GM12878 (cell line): Measurements from ENCODE around the gene MRPS12. TPM values are rescaled to one million over a fixed set of nuclear protein-coding genes. Genes with fewer than 3 reads are reported as not detected.

Experiments
- BCL11A ChIP-seq: IDR thresholded peaks from 2 replicates; pipeline ENCODE4 v1.6.1; 2011; ENCODE audit warnings: low read depth, low read length
- BHLHE40 ChIP-seq, 2 experiments: fragments of 450-650 bp in 1 of 2; IDR thresholded peaks; 2 replicates each; pipeline ENCODE4 v1.6.1; 2011 to 2017; ENCODE audit warnings: low read depth in 2 of 2, borderline replicate concordance in 1 of 2, improper control_type of control experiment in 1 of 2, low read length in 1 of 2, mild to moderate bottlenecking in 1 of 2
- BMI1 ChIP-seq: fragments of 450-650 bp; IDR thresholded peaks from 2 replicates; pipeline ENCODE4 v1.6.1; 2016; ENCODE audit warnings: mild to moderate bottlenecking, moderate library complexity, borderline replicate concordance
- DPF2 ChIP-seq: fragments of 450-650 bp; IDR thresholded peaks from 2 replicates; pipeline ENCODE4 v1.6.1; 2017; ENCODE audit warnings: mild to moderate bottlenecking
- IRF4 ChIP-seq: IDR thresholded peaks from 2 replicates; pipeline ENCODE4 v1.6.1; 2011; ENCODE audit warnings: low read depth, low read length
- MEF2A ChIP-seq: IDR thresholded peaks from 2 replicates; pipeline ENCODE4 v1.6.1; 2011; ENCODE audit warnings: low read depth, mild to moderate bottlenecking, low read length, moderate library complexity; ENCODE audit not compliant: insufficient read depth
- MTA3 ChIP-seq: IDR thresholded peaks from 2 replicates; pipeline ENCODE4 v1.6.1; 2012; ENCODE audit warnings: low read length, inconsistent platforms, borderline replicate concordance
- NBN ChIP-seq: fragments of 450-650 bp; IDR thresholded peaks from 2 replicates; pipeline ENCODE4 v1.6.1; 2016
- NR2C2 ChIP-seq: IDR thresholded peaks from 2 replicates; pipeline ENCODE4 v1.6.1; 2011; ENCODE audit warnings: borderline replicate concordance, low read depth; ENCODE audit not compliant: control insufficient read depth, insufficient read length
- PKNOX1 ChIP-seq: fragments of 450-650 bp; IDR thresholded peaks from 2 replicates; pipeline ENCODE4 v1.6.1; 2016; ENCODE audit warnings: mild to moderate bottlenecking
- POU2F2 ChIP-seq: IDR thresholded peaks from 3 replicates; pipeline ENCODE4 v1.6.1; 2011; ENCODE audit warnings: low read depth, mild to moderate bottlenecking, low read length, borderline replicate concordance
- RCOR1 ChIP-seq: conservative IDR thresholded peaks from 2 replicates; pipeline ENCODE4 v1.6.1; 2012; ENCODE audit warnings: low read depth, low read length, improper control_type of control experiment
- RELB ChIP-seq: fragments of 450-650 bp; IDR thresholded peaks from 2 replicates; pipeline ENCODE4 v1.6.1; 2017; ENCODE audit warnings: low read depth, mild to moderate bottlenecking, moderate library complexity
- STAT1 ChIP-seq: fragments of 450-650 bp; conservative IDR thresholded peaks from 2 replicates; pipeline ENCODE4 v1.6.1; 2014; ENCODE audit warnings: antibody characterized with exemption, mild to moderate bottlenecking
- TAF1 ChIP-seq: IDR thresholded peaks from 2 replicates; pipeline ENCODE4 v1.6.1; 2011; ENCODE audit warnings: mild to moderate bottlenecking, low read depth, low read length, borderline replicate concordance
- ZBTB33 ChIP-seq: fragments of 450-650 bp; IDR thresholded peaks from 2 replicates; pipeline ENCODE4 v1.6.1; 2017; ENCODE audit warnings: mild to moderate bottlenecking
- ZNF384 ChIP-seq: IDR thresholded peaks from 2 replicates; pipeline ENCODE4 v1.6.1; 2012; ENCODE audit warnings: low read depth, mild to moderate bottlenecking, low read length, improper control_type of control experiment, borderline replicate concordance
- ZNF687 ChIP-seq: fragments of 450-650 bp; IDR thresholded peaks from 2 replicates; pipeline ENCODE4 v1.6.1; 2017; ENCODE audit warnings: mild to moderate bottlenecking, moderate library complexity
- polyA plus RNA-seq, 11 experiments: library from polyadenylated mRNA; depleted of rRNA in 4 of 11; unstranded in 6 of 11; stranded (reverse) in 5 of 11; fragments of >200 nt; fragmentation: Nextera tagmentation in 4 of 11; fragmentation: Illumina TruSeq in 1 of 11; extraction: Ambion mirVana in 4 of 11; extraction: Trizol in 1 of 11; gene quantifications; 1 replicate in 1 of 11; 2 replicates in 10 of 11; pipeline versions ENCODE4 v1.2.1 to v1.2.3, GENCODE V29; 2011 to 2016; ENCODE audit warnings: inconsistent platforms in 2 of 11, missing spikeins in 2 of 11, low read depth in 1 of 11
- total RNA-seq, 4 experiments: library from RNA; depleted of rRNA in 3 of 4; stranded (reverse); fragments of >200 nt in 3 of 4; fragmentation: Illumina TruSeq in 1 of 4; extraction: Trizol in 1 of 4; gene quantifications; 2 replicates each; pipeline versions ENCODE4 v1.2.1 to v1.2.3, GENCODE V29; 2013 to 2021

Gene MRPS12
- total and polyA plus RNA-seq, 10 of the 15 experiments (the other 5 are each of a cell fraction or from before 2014, with no cell fraction given) = 7.3 to 205 (median 77.3) TPM

- peak; percentile 73 for TF ChIP-seq ZNF687
- no peak for TF ChIP-seq NR2C2
- TF ChIP-seq TAF1 = no peak
- TF ChIP-seq IRF4 = peak; percentile 94
- TF ChIP-seq BHLHE40 (IDR thresholded peaks at IDR 0.05; ENCODE audit: borderline replicate concordance in 1 of 2, low read depth in 2 of 2, low read length in 1 of 2) = peak in 1 of 2 experiments; percentile 33; a peak in 2 of 4 replicates
- peak; percentile 67; the same call in 1 of the 2 replicates for TF ChIP-seq NBN
- peak; percentile 88 for TF ChIP-seq BCL11A
- no peak for TF ChIP-seq STAT1
- peak; percentile 70; the same call in 1 of the 2 replicates for TF ChIP-seq MEF2A
- peak; percentile 91 for TF ChIP-seq RELB
- no peak for TF ChIP-seq BMI1
- no peak for TF ChIP-seq ZBTB33
- TF ChIP-seq ZNF384 = no peak
- TF ChIP-seq RCOR1 = no peak
- 0 out of 3 replicates have a peak, but pooled peaks have one; percentile 17 for TF ChIP-seq POU2F2
- peak; percentile 91 for TF ChIP-seq DPF2
- TF ChIP-seq PKNOX1 = peak; percentile 93
- TF ChIP-seq MTA3 = peak; percentile 80
Measured at GRCh38 chr19:38977445-38978325, 46.9 kb downstream of the MRPS12 start (continued).
